Inflammatory macrophage treated with lipopolysaccharide for 4 hours (primary cell): ENCODE data around the gene STUB1.

Experiments used
- DNase-seq: peaks from one replicate; pipeline ENCODE4 v3.0.0-alpha.2; 2020

Gene STUB1

DNA sequence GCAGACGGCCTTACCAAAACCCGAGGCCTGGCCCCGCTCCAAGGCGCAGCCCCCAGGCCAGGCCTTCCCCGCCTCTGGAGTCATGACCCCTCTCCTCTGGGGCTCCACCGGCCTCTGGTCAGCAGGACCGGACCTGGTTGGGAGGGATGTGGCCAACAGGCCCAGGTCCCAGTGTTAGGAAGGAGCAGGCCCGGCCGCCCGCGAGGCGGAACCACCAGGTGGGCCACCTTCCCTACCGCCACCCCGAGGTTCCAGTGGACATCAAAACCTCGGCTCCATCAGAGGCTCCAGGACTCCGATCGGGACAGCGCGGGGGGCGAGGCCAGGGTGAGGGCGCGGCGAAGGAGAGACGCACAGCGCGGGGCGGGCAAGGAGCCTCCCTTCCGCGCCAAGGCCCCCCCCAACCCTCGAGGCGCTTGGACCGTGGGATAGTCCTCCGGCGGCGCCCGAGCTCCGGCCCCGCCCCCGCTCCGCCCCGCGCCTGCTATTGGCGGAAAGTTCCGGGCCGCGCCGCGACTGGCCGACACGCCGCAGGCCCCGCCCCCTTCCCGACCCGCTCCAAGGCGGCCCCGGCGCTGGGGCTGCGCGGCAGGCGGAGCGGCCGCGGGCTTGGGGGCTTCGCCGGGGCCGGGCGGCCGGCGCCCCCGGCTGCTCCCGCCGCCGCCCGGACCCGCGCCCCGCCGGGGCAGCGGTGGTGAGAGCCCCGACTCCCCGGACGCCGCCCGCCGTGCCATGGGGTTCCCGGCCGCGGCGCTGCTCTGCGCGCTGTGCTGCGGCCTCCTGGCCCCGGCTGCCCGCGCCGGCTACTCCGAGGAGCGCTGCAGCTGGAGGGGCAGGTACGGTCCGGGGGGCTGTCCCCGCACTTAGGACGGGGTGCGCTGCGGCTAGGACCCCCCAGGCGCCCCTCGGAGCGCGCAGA, 34.6 kb downstream of the STUB1 start, which contains the start of gene METRN:
TSS of gene METRN (plus strand) at position 561 of the 919 bp plus-strand sequence. CDS start at position 733, 172 bp downstream.
- peak; percentile 85 for DNase-seq

DNA sequence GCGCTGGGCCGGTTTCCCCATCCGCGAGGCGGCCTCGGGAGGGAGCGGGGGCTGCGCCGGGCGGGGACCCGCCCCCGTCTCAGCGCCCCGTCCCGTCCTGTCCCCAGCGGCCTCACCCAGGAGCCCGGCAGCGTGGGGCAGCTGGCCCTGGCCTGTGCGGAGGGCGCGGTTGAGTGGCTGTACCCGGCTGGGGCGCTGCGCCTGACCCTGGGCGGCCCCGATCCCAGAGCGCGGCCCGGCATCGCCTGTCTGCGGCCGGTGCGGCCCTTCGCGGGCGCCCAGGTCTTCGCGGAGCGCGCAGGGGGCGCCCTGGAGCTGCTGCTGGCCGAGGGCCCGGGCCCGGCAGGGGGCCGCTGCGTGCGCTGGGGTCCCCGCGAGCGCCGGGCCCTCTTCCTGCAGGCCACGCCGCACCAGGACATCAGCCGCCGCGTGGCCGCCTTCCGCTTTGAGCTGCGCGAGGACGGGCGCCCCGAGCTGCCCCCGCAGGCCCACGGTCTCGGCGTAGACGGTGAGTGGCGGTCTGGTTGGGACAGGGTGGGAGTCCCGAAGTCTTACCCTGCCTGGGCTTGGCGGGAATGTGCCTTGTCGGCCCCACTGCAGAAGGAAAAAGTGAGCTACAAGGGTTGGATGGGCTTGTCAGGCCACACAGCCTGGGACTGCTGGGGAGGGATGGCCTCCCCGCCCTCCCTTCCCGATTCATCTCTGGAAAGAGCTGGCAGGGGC, 35.4 kb downstream of the STUB1 start:
- DNase-seq: no peak

DNA sequence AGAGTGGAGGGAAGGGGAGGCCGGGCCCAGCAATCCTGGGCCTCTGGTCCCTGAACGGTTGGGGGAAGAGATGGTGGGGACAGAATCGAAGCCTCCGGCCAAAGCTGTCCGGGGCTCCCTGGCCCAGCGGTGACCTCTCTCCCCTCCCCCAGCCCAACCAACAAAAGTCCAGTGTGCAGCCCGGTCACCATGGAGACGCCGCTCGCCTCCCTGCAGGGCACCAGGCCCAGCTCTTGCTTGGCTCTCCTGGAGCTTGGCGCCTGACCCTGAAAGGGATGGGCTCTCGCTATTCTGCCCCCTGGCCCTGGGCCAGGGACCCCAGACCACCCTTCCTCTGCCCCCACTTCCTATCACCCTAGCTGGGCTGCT, 36.0 kb downstream of the STUB1 start:
- no peak for DNase-seq

DNA sequence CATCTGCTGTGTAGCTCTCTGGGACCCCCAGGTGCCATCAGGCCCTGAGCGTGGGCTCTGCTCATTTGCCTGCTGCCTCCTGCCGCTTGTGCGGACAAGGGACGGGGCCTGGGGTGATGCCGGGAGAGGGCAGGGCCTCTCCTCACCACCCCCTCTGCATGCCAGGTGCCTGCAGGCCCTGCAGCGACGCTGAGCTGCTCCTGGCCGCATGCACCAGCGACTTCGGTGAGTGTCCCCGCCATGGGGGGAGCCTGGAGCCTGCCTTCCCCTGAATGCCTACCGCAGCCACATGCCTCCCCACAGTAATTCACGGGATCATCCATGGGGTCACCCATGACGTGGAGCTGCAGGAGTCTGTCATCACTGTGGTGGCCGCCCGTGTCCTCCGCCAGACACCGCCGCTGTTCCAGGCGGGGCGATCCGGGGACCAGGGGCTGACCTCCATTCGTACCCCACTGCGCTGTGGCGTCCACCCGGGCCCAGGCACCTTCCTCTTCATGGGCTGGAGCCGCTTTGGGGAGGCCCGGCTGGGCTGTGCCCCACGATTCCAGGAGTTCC, 36.6 kb downstream of the STUB1 start:
- DNase-seq: no peak

DNA sequence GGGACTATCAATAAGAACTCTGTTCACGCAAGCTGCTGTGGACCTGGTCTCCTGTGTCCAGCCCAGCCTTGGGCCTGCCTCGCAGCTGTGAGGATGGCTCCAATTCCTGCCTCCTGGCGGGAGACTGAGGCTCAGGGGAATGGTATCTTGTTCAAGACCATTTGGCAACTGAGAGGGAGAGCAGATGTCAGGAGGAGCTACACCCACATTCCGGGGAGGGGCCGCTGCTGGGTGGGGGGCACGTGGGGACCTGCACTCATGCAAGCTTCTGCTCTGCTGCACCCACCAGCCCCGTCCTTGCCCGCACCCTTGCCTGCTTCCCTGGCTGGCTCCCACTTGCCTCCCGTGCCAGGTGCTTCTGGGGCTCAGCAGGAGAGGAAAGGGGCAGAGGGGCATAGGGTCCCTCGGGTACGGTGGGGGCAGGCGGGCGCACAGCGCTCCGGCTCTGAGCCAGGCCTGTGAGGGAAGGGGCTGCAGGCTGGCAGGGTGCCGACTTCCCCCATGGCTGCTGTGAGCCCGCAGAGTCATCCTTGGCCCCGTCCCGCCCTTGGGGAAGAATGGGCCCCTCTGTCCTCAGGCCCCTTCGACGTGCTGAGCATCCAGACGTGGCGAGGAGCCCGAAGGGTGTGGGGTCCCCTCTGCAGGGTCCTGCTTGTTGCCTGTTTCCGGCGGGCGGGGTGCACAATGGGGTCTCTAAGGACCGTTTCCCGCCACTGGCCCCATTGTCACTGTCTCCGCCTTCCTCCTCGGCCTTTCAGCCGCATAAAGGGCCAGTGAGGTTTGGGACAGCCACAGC, 37.4 kb downstream of the STUB1 start:
- no peak for DNase-seq

DNA sequence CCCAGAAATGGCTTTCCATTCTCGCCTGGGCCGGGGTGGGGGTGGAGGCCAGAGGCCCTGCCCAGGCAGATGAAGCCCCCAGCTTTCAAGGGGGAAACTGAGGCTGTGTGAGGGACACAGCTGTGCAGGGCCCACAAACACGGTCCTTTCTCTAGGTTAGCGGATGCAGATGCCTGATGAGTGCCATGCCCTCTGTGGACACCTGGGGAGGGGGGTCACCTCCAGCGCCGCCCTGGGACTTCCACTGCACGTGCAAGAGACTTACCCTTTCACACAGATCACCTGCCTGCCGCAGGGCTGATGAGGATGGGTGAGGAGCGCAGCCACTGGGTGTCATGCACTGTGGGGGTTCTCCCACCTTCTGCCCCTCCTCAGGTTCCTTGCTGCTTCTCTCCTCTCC, 38.2 kb downstream of the STUB1 start:
- no peak for DNase-seq

DNA sequence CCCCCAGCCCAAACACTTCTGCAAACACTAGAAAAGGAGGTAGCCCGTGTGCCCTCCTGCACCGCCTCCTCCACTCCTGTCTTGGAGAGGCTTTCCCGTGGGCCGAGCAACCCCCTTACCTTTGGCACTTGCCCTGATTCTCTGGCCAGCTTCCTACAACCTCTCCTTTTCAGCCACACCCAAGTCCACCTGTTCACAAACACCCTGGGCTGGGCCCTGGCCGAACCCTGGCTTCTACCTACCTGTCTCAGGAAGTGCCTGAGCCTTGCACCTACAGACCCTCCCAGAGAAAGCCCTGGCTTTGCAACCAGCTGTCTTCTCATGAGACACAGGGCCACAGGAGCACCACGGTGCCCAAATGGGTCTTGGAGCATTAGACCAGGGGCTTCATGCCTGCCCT, 38.7 kb downstream of the STUB1 start:
- DNase-seq: no peak

DNA sequence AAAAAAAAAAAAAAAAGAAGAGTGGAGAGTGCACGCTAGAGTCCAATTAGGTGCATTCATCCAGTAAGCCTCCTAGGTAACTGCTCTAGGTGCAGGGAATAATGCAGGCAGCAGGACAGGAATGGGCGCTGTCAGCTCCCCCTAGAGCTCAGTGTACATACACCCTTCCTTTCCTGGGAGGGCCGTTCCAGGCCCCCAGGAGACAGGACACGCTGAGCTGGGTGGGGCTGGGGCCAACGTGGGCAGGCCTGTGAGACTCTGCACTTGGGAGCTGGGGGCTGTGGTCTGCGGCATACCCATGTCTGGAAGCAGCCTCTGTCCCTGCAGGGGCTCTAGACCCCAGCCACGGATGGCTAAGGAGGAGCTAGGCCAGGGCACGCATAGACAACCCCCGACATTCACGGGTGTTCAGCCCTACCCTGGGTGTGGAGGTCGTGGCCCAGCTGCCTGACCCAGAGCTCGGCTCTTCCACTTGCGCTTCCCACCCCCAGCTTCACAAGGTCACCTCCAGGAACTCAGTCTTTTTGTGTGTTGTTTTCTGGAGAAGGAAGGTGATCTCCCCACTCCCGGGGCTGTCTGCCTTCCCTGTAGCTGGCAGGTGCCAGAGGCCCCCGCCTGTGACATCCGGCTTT, 39.7 kb downstream of the STUB1 start:
- DNase-seq: no peak

DNA sequence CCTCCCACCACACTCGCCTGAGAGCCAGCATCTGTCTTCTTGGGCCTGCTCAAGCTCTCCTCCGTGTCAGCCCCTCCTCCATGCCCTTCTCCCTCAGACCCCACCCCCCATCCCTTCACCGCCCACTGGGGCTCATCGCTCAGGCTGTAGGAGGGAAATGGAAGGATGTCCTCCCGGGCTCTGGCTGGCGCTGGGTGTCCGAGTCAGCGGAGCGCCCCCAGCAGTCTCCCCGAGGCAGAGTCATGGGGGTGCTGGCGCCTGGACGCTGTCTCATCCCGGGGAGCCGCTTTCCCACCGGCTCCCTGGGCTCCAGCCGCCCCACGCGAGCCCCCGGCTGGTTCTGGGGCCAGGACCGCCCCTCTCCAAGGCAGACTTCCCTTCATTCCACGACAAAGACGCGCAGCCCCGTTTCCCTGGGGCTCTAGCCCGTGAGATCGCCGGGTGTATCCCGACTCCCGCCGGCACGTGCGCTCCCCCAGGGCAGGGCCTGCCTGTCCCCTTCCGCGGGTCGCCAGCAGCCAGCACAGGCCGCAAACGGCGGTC, 40.3 kb downstream of the STUB1 start:
- DNase-seq: no peak

DNA sequence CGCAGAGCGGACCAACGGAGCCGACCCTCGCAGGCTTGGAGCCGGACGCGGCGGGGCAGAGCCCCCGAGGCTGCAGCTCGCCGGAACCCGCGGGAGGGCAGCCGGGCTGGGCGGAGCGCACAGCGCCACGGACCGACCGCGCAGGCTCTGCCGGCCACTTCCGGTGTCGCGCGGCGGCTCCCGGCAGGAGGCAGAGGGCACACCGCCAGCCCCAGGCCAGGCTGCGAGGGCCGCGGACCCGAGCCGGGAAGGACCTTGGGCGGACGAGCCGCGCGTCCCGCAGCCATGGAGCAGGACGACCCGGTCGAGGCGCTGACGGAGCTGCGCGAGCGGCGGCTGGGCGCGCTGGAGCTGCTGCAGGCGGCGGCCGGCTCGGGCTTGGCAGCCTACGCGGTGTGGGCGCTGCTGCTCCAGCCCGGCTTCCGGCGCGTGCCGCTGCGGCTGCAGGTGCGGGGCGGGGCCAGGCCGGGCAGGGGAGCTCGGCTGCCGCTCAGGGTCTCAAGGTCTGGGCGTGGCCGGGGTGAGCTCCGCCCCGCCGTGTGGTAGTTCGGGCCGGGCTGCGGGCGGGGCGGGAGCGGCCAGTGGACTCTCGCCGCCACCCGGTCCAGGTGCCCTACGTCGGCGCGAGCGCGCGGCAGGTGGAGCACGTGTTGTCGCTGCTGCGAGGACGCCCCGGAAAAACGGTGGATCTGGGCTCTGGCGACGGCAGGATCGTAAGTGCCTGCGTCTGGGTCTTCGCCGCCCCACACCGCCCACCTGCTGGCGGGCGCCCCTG, 41.0 kb downstream of the STUB1 start, which contains the start of gene ANTKMT:
TSS of gene ANTKMT (plus strand) at position 157 of the 775 bp plus-strand sequence. CDS start at position 286, 129 bp downstream.
- DNase-seq: peak; percentile 70

DNA sequence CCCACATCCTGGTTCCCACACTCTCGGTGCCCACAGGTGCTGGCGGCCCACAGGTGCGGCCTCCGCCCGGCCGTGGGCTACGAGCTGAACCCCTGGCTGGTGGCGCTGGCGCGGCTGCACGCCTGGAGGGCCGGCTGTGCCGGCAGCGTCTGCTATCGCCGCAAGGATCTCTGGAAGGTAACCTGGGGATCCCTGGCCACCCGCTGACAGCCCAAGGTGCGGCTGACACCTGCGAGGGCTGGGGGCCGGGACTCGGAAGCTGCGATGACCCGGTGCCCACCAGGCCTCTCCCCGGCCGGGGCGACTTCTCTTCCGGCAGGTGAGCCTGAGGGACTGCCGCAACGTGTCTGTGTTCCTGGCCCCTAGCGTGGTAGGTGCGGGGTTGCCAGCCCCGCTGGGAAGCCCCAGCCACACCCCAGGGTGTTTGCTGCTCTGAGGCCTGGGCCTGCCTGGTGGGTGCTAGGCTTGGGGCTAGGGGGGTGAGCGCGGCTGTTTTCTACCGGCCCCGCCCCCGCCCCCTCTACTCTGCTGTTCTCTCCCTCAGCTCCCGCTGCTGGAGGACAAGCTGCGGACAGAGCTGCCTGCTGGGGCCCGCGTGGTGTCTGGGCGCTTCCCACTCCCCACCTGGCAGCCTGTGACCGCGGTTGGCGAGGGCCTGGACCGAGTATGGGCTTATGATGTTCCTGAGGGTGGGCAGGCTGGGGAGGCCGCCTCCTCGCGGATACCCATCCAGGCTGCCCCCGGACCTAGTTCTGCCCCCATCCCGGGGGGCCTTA, 41.7 kb downstream of the STUB1 start:
- DNase-seq: no peak

DNA sequence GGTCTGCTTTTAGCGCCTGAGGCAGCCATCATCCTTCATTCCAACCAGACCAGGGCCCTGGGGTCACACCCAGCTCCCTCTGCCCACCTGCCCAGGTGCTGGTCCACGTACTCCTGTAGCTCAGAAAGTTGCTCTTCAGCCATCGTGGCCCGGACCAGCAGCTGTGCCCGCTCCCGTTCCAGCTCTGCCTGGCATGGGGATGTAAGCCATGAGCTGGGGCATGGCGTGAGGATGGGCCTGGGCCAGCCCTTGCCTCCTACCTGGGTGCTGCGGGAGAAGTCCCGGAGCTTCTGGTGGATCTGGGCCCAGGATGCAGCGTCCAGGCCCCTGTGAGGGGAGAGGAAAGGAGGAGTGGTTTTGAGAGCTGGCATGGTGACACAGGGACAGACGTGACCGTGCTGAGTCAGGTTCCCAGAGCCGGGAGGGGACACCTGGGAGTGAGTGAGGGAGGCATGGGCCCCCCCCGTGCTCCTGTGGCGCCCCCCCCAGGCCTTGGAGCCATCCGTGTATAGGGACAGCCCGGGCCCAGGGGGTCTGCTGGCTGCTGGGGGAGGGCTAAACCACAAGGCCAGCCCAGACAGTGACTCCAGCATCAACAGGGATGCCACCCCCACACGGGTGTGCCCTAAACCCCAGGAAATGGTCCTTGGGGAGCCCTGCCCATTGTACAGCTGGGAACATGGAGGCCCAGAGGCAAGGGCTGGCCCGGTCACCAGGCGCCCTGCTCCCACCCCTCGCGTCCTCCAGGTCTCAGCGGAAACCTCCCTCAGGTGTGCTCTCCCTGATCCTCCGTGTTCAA, 42.8 kb downstream of the STUB1 start:
- no peak for DNase-seq

DNA sequence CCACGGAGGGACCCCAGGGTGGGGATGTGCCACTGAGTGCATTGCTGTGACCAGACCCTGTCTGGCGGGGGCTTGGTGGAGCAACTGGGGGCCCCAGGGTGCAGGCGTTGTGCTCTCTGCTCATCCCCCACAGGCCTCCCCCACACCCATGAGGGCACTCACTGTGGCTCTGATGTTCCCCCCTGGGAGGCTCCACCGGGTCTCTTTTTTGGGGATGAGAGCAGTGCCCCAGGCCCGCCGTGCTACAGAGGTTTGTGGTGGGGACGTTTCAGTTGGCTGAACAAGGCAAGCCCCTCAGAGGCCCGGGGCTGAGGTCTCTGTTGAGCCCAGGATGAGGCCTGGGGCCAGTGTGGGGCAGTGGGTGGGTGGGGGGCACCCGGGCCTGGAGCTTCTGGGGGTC, 43.5 kb downstream of the STUB1 start:
- no peak for DNase-seq

DNA sequence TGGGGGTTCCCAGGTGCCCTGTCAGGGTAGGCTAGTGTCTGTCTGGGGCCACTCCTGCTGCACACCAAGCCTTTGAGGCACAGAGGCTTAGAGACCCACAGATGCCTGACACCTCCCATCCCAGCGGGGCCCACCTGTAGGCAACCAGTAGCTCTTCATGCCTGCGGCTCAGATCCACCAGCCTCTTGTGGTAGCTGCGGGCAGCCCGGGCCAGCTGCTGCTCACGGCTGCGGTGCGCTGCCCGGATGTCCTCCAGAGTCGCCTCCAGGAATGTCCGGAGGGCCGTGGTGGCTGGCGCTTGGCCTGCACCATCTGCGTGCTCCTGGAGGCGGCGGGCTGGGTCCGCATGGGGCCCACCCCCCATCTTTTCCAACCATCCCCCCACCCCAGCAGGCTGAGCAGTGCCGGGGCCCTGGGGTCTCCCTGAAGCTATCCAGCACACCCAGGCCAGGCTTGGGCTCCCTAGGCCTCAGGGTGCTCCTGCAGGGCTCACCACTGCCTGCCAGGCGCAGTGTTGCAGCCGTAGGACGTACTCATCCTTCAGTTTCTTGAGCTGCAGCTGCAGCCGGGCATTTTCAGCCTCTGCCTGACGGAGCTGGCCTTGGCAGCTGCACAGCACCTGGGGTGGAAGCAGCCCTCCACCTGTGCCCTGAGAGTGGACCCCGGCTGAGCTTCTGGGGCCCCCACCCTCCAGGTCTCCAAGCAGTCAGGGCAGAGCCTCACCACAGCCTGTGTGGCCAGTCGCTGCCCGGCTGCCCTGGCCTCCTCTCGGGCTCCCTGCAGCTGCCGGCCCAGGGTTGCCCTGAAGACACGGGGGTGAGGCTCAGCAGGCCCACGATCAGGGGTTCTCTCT, 44.2 kb downstream of the STUB1 start:
- no peak for DNase-seq

DNA sequence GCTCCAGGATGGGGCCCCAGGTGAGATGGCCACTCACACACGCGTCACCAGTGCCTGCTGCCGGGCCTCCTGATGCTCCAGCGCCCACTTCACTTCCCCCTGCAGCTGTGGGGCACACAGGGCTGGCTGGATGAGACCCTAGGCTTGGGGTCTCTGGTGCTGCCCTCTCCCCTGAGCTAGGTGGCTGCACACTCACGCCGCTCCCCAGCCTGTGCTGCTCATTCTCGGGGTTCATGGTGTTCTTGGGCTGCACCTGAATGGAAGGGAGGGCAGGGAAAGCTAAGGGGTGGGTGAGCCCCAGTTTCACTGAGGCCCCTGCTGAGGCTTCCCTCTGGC, 44.8 kb downstream of the STUB1 start:
- no peak for DNase-seq

DNA sequence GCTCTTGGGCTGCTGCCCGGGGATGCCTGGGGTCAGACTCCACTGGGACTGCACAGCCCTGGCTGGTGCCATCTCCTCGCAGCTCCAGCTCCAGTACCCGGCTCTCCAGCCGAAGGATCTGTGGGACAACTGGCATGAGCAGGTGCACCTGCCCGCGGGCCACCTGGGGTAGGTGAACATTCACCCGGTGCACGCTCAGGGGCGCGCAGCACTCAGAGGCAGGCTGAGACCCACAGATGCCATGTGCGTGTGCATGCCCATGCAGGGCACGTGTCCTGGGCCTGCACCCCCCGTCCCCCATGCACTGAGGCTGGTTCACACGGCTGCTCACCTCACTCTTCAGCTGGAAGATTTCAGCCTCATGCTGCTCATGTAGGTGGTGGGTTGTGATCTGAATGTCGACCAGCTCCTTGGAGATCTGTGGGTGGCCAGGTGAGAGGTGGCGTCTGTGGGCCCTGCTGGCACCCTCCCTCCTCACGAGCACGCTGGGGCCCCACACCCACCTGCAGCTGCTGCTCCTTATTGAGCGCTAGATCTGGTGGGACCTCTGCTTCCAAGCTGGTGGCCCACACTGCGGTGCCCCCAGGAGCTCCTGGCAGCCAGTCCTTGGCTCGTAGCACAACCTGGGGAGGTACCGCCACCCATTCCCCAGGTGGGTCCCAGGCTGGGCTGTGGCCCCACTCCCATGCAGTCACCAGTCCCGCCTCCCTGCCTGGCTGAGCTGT, 45.4 kb downstream of the STUB1 start:
- no peak for DNase-seq

DNA sequence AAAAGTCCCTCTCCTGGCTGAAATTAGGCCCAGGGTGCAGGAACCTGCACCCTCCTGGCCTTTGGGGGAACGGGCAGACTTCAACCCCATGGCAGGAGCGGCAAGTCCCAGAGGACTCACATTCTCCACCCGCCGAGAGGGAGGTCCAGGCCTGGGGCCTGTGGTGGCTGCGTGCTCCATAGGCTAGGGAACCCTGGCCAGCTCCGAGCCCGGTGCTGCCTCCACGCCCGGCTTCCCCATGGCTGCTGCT, 45.9 kb downstream of the STUB1 start:
- DNase-seq: no peak
